ENCODE measurements around the gene LAPTM5. TPM values are rescaled to one million over a fixed set of nuclear protein-coding genes. Genes with fewer than 3 reads are reported as not detected.

Gene LAPTM5
- total and polyA plus RNA-seq, 10 donors: 419 to 747 (median 577) TPM

- Histone ChIP-seq H3K9me3 (peaks cover 0 to 12% (median 9%) of the 10 kb centered on the region in 8 donors), H3K36me3 (peaks cover 0 to 5% (median 2%) of the 10 kb centered on the region in 6 donors), H3K27me3 (replicated peaks in 1 of 7) (no peaks in the 10 kb centered on the region), H3K4me3 (no peak overlapping the region), H3K4me1 (peaks cover 0 to 37% (median 29%) of the 10 kb centered on the region in 6 donors), H3K27ac (no peak overlapping the region)
- WGBS, 5 donors: 93 to 99% (median 96%) methylated on average over 3 to 8 of the region's 8 CpGs
- DNase-seq: peak; percentile 86
- intact Hi-C loops (cut with DNase I; ENCODE audit: low total_unique reads): loop anchor here (10.0 kb wide), 1 partner anchor 1482 kb away; the partner anchor contains the start of genes MECR and PTPRU
- TF ChIP-seq CTCF (IDR thresholded peaks at IDR 0.05 in 8 of 11, conservative IDR thresholded peaks at IDR 0.05 in 3 of 11) (no peak), POLR2A (IDR thresholded peaks at IDR 0.05) (no peak), POLR2AphosphoS5 (IDR thresholded peaks at IDR 0.05) (no peak)
Observed at GRCh38 chr1:30716646-30717045, 40.9 kb downstream of the LAPTM5 start.

- no peak overlapping the region for H3K27ac ChIP-seq
- WGBS, 5 donors: 93 to 98% (median 96%) methylated on average over 8 to 11 of the region's 11 CpGs
- H3K4me3 ChIP-seq: no peak overlapping the region
- TF ChIP-seq POLR2AphosphoS5 (IDR thresholded peaks at IDR 0.05): no peak
- TF ChIP-seq CTCF (IDR thresholded peaks at IDR 0.05 in 8 of 11, conservative IDR thresholded peaks at IDR 0.05 in 3 of 11): no peak
- no peak for TF ChIP-seq POLR2A (IDR thresholded peaks at IDR 0.05)
- H3K4me1 ChIP-seq: peaks cover 0 to 30% (median 24%) of the 10 kb centered on the region in 6 donors
- H3K36me3 ChIP-seq: no peaks in the 10 kb centered on the region
- intact Hi-C loops (cut with DNase I; ENCODE audit: low total_unique reads): loop anchor here (10.0 kb wide), 1 partner anchor 1481 kb away; the partner anchor contains the start of genes MECR and PTPRU
- no peak for DNase-seq
- H3K27me3 ChIP-seq (replicated peaks in 1 of 7): no peaks in the 10 kb centered on the region
- H3K9me3 ChIP-seq: peaks cover 0 to 12% (median 9%) of the 10 kb centered on the region in 8 donors
Observed at GRCh38 chr1:30715886-30716285, 41.7 kb downstream of the LAPTM5 start.

GRCh38 chr1:30715216-30715615 lies 42.4 kb downstream of the LAPTM5 start:
- intact Hi-C loops (cut with DNase I; ENCODE audit: low total_unique reads): loop anchor here (10.0 kb wide), 1 partner anchor 1480 kb away; the partner anchor contains the start of genes MECR and PTPRU
- no peak for TF ChIP-seq POLR2AphosphoS5 (IDR thresholded peaks at IDR 0.05)
- peak in 5 of 11 experiments; percentile 13 to 40 (median 25) for TF ChIP-seq CTCF (IDR thresholded peaks at IDR 0.05 in 8 of 11, conservative IDR thresholded peaks at IDR 0.05 in 3 of 11)
- no peak overlapping the region for H3K4me3 ChIP-seq
- 83 to 98% (median 93%) methylated on average over 2 of the region's 2 CpGs for WGBS, 5 donors
- H3K27ac ChIP-seq: no peak overlapping the region
- no peak for DNase-seq
- H3K36me3 ChIP-seq: no peaks in the 10 kb centered on the region
- H3K4me1 ChIP-seq: peaks cover 0 to 23% (median 17%) of the 10 kb centered on the region in 6 donors
- H3K9me3 ChIP-seq: peaks cover 0 to 12% (median 9%) of the 10 kb centered on the region in 8 donors
- H3K27me3 ChIP-seq (replicated peaks in 1 of 7): no peaks in the 10 kb centered on the region

- intact Hi-C loops (cut with DNase I; ENCODE audit: low total_unique reads): loop anchor here (10.0 kb wide), 1 partner anchor 1480 kb away; the partner anchor contains the start of genes MECR and PTPRU
- no peak for DNase-seq
- Histone ChIP-seq H3K9me3 (peaks cover 0 to 12% (median 9%) of the 10 kb centered on the region in 8 donors), H3K4me1 (peaks cover 0 to 17% (median 11%) of the 10 kb centered on the region in 6 donors), H3K36me3 (no peaks in the 10 kb centered on the region), H3K27me3 (replicated peaks in 1 of 7) (no peaks in the 10 kb centered on the region), H3K27ac (no peak overlapping the region), H3K4me3 (no peak overlapping the region)
- 93 to 97% (median 94%) methylated on average over 8 of the region's 8 CpGs for WGBS, 5 donors
- TF ChIP-seq CTCF (IDR thresholded peaks at IDR 0.05 in 8 of 11, conservative IDR thresholded peaks at IDR 0.05 in 3 of 11): no peak
Observed at GRCh38 chr1:30714536-30715090, 43.0 kb downstream of the LAPTM5 start.

Measured in spleen (tissue), 11 donors.